ENCODE measurements around the gene CALML5. TPM values are rescaled to one million over a fixed set of nuclear protein-coding genes. Genes with fewer than 3 reads are reported as not detected.

CALML5 gene
- total RNA-seq, 1 donor, result not detected

GRCh38 chr10:5500910-5501309 lies 1.5 kb upstream of the CALML5 start:
- DNase-seq (ENCODE audit: low read depth), result no peak
- TF ChIP-seq CTCF (IDR thresholded peaks at IDR 0.05; ENCODE audit: insufficient read depth, low read depth, low read length), result no peak
- no peak overlapping the region for H3K4me3 ChIP-seq (ENCODE audit: low read depth, low read length)

GRCh38 chr10:5500162-5500670 lies 846 bp upstream of the CALML5 start:
- H3K4me3 ChIP-seq (ENCODE audit: low read depth, low read length), result no peak overlapping the region
- no peak for TF ChIP-seq CTCF (IDR thresholded peaks at IDR 0.05; ENCODE audit: insufficient read depth, low read depth, low read length)

GRCh38 chr10:5498791-5499492 lies 428 bp downstream of the CALML5 start:
- TF ChIP-seq CTCF (IDR thresholded peaks at IDR 0.05; ENCODE audit: insufficient read depth, low read depth, low read length), result no peak
- DNase-seq (ENCODE audit: low read depth), result no peak

More at GRCh38 chr10:5500162-5500670, 846 bp upstream of the CALML5 start:
- DNase-seq (ENCODE audit: low read depth), result no peak

GRCh38 chr10:5497948-5498730 lies 1.2 kb downstream of the CALML5 start:
- H3K4me3 ChIP-seq (ENCODE audit: low read depth, low read length), result no peak overlapping the region
- TF ChIP-seq CTCF (IDR thresholded peaks at IDR 0.05; ENCODE audit: insufficient read depth, low read depth, low read length), result no peak
- no peak for DNase-seq (ENCODE audit: low read depth)

More at GRCh38 chr10:5498791-5499492, 428 bp downstream of the CALML5 start:
- H3K4me3 ChIP-seq (ENCODE audit: low read depth, low read length), result no peak overlapping the region

- DNase-seq (ENCODE audit: low read depth), result no peak
- no peak overlapping the region for H3K4me3 ChIP-seq (ENCODE audit: low read depth, low read length)
Observed at GRCh38 chr10:5497289-5497688, 2.1 kb downstream of the CALML5 start.

More at GRCh38 chr10:5497289-5497688, 2.1 kb downstream of the CALML5 start:
- TF ChIP-seq CTCF (IDR thresholded peaks at IDR 0.05; ENCODE audit: insufficient read depth, low read depth, low read length), result no peak
